SU-DHL-6 (cell line): ENCODE measurements around the gene TMEM176B.

ENCODE experiments used
- H2AFZ ChIP-seq: fragments of 200-600 bp; sonication (generic); 2 replicates; pipeline ENCODE4 v1.6.1; 2014; ENCODE audit warnings: low read depth, mild to moderate bottlenecking, moderate library complexity, mixed read lengths, antibody characterized with exemption, low read length; ENCODE audit not compliant: severe bottlenecking
- H3F3A ChIP-seq: fragments of 200-600 bp; shearing (Covaris generic); 2 replicates; pipeline ENCODE4 v1.6.0; 2016; ENCODE audit warnings: antibody characterized with exemption, mild to moderate bottlenecking; ENCODE audit not compliant: insufficient read depth
- H3K27ac ChIP-seq: fragments of 200-600 bp; sonication (generic); 2 replicates; pipeline ENCODE4 v1.5.1; 2016; ENCODE audit warnings: low read depth, mild to moderate bottlenecking, low read length, moderate library complexity, mixed read lengths
- H3K27me3 ChIP-seq: fragments of 200-600 bp; sonication (generic), shearing (Covaris generic); 2 replicates; pipeline ENCODE4 v1.6.0; 2014; ENCODE audit warnings: mild to moderate bottlenecking, low read length
- H3K36me3 ChIP-seq: fragments of 200-600 bp; sonication (generic); 2 replicates; pipeline ENCODE4 v1.6.1; 2014; ENCODE audit warnings: mild to moderate bottlenecking, low read length, mixed read lengths
- H3K4me2 ChIP-seq: fragments of 300-600, 200-600 bp; shearing (Covaris generic), sonication (generic); 2 replicates; pipeline ENCODE4 v1.6.0; 2014; ENCODE audit warnings: low read length, low read depth, mild to moderate bottlenecking; ENCODE audit not compliant: poor library complexity, severe bottlenecking
- H3K4me3 ChIP-seq: fragments of 200-600 bp; sonication (generic); 2 replicates; pipeline ENCODE4 v1.5.1; 2014; ENCODE audit warnings: antibody characterized with exemption, low read length, mild to moderate bottlenecking, mixed read lengths; ENCODE audit not compliant: insufficient read depth, poor library complexity, severe bottlenecking
- H3K79me2 ChIP-seq: fragments of 200-600 bp; sonication (generic); 2 replicates; pipeline ENCODE4 v1.6.1; 2014; ENCODE audit warnings: mild to moderate bottlenecking, low read length, moderate library complexity; ENCODE audit not compliant: insufficient read depth
- H3K9ac ChIP-seq: fragments of 200-600 bp; sonication (generic); 2 replicates; pipeline ENCODE4 v1.7.0; 2014; ENCODE audit warnings: mild to moderate bottlenecking, low read length
- H3K9me2 ChIP-seq: fragments of 200-600 bp; sonication (generic); replicated peaks from 2 replicates; pipeline ENCODE4 v1.6.1; 2014; ENCODE audit warnings: low read length; ENCODE audit not compliant: insufficient read depth
- H3K9me3 ChIP-seq: fragments of 200-600 bp; sonication (generic); 2 replicates; pipeline ENCODE4 v1.6.1; 2014; ENCODE audit warnings: low read length, mixed read lengths; ENCODE audit not compliant: insufficient read depth
- H4K20me1 ChIP-seq: fragments of 200-600 bp; sonication (generic); 2 replicates; pipeline ENCODE4 v1.6.1; 2014; ENCODE audit warnings: low read depth, mild to moderate bottlenecking, antibody characterized with exemption, low read length, moderate library complexity, mixed read lengths
- EZH2phosphoT487 ChIP-seq: fragments of 200-600 bp; sonication (generic), shearing (Covaris generic); conservative IDR thresholded peaks from 2 replicates; pipeline ENCODE4 v1.6.1; 2018; ENCODE audit warnings: mild to moderate bottlenecking, antibody characterized with exemption, low read length, moderate library complexity, mixed read lengths
- TF ChIP-seq, protein P1 (sequence below): fragments of 200-600 bp; sonication (generic); IDR thresholded peaks from one replicate; pipeline ENCODE4 v1.5.1; 2017; ENCODE audit warnings: antibody characterized with exemption, mild to moderate bottlenecking, low read length, moderate library complexity; ENCODE audit not compliant: insufficient read depth, poor library complexity, severe bottlenecking

TMEM176B gene

GRCh38 chr7:150804802-150805201 lies 4.6 kb upstream of the TMEM176B start:
- Histone ChIP-seq H3K4me2 (no peak overlapping the region), H3K4me3 (no peak overlapping the region), H2AFZ (no peak overlapping the region), H3K27ac (no peak overlapping the region), H3K79me2 (no peaks in the 10 kb centered on the region), H4K20me1 (no peaks in the 10 kb centered on the region), H3K9me3 (no peaks in the 10 kb centered on the region), H3K27me3 (no peaks in the 10 kb centered on the region), H3K9me2 (no peaks in the 10 kb centered on the region), H3F3A (no peaks in the 10 kb centered on the region), H3K9ac (no peak overlapping the region), H3K36me3 (no peaks in the 10 kb centered on the region)
- TF ChIP-seq EZH2phosphoT487: no peak
- TF ChIP-seq, protein P1, sequence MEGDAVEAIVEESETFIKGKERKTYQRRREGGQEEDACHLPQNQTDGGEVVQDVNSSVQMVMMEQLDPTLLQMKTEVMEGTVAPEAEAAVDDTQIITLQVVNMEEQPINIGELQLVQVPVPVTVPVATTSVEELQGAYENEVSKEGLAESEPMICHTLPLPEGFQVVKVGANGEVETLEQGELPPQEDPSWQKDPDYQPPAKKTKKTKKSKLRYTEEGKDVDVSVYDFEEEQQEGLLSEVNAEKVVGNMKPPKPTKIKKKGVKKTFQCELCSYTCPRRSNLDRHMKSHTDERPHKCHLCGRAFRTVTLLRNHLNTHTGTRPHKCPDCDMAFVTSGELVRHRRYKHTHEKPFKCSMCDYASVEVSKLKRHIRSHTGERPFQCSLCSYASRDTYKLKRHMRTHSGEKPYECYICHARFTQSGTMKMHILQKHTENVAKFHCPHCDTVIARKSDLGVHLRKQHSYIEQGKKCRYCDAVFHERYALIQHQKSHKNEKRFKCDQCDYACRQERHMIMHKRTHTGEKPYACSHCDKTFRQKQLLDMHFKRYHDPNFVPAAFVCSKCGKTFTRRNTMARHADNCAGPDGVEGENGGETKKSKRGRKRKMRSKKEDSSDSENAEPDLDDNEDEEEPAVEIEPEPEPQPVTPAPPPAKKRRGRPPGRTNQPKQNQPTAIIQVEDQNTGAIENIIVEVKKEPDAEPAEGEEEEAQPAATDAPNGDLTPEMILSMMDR: no peak

- Histone ChIP-seq H3K4me3 (no peak overlapping the region), H3K79me2 (no peaks in the 10 kb centered on the region), H3K36me3 (no peaks in the 10 kb centered on the region), H3K27me3 (no peaks in the 10 kb centered on the region), H3K4me2 (no peak overlapping the region), H3K9me2 (no peaks in the 10 kb centered on the region), H4K20me1 (no peaks in the 10 kb centered on the region), H2AFZ (no peak overlapping the region), H3K9me3 (no peaks in the 10 kb centered on the region), H3K9ac (no peak overlapping the region), H3F3A (no peaks in the 10 kb centered on the region), H3K27ac (no peak overlapping the region)
- TF ChIP-seq, protein P1: no peak
- TF ChIP-seq EZH2phosphoT487: no peak
Measured at GRCh38 chr7:150803161-150803860, 3.1 kb upstream of the TMEM176B start.

DNA sequence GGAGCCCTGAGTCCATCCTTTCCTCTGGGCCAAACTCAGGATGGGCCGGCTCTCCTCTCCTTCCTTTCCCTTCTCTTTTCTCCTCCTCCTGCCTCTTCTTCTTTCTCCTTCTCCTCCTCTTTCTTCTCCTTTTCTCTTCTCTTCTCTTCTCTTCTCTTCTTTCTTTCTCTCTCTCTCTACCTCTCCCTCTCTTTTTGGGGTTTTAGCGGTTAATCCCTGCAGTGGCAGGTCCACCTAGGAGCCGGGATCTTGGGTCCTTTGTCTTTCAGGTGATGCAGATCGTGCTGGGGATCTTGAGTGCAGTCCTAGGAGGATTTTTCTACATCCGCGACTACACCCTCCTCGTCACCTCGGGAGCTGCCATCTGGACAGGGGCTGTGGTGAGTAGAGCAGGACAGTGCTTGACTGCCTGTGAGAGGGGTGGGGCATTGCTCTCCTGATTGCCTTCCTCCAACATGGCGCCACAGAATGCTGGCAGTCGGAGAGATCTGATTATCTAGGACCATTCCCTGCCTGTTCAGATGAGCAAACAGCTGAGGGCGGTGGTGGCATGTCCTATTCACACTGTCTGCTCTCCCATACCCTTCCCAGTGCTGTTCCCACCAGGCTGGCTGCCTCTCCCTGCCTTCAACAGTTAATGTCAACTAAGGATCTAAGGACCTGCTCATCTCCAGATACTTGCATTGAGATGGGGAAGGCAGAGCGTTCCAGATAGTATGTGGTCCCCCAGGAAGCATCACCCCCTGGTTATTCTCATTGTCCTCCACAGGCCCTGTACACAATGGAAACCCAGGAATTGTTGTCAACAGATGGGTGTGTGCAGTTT lies 2.0 kb upstream of the TMEM176B start:
- Histone ChIP-seq H3K9me3 (no peaks in the 10 kb centered on the region), H3K4me3 (no peak overlapping the region), H3K27ac (no peak overlapping the region), H3K36me3 (no peaks in the 10 kb centered on the region), H3K9me2 (no peaks in the 10 kb centered on the region), H3K27me3 (no peaks in the 10 kb centered on the region), H3F3A (no peaks in the 10 kb centered on the region), H3K9ac (no peak overlapping the region), H3K4me2 (no peak overlapping the region), H4K20me1 (no peaks in the 10 kb centered on the region), H3K79me2 (no peaks in the 10 kb centered on the region), H2AFZ (no peak overlapping the region)
- no peak for TF ChIP-seq EZH2phosphoT487
- TF ChIP-seq, protein P1: no peak
